ENCODE data around the gene PTPRM.

- no peak for TF ChIP-seq CTCF (conservative IDR thresholded peaks at IDR 0.05; ENCODE audit: low read depth, low read length)
- no peak for TF ChIP-seq EZH2phosphoT487 (IDR thresholded peaks at IDR 0.05; ENCODE audit: borderline replicate concordance, low read length)
- no peak for TF ChIP-seq EZH2 (IDR thresholded peaks at IDR 0.05; ENCODE audit: low read length, unreplicated experiment)
These were observed 121.5 kb downstream of the PTPRM start for GRCh38 chr18:7688580-7688979.
